GM12873 (cell line): ENCODE results near the gene ATP8B3.

Experiments
- CTCF ChIP-seq: IDR thresholded peaks from 2 replicates; pipeline ENCODE4 v1.5.1; 2012; ENCODE audit warnings: low read depth, mild to moderate bottlenecking, moderate library complexity, low read length, control low read depth; ENCODE audit not compliant: insufficient read depth; ENCODE audit errors: missing control alignments

ATP8B3 gene

DNA sequence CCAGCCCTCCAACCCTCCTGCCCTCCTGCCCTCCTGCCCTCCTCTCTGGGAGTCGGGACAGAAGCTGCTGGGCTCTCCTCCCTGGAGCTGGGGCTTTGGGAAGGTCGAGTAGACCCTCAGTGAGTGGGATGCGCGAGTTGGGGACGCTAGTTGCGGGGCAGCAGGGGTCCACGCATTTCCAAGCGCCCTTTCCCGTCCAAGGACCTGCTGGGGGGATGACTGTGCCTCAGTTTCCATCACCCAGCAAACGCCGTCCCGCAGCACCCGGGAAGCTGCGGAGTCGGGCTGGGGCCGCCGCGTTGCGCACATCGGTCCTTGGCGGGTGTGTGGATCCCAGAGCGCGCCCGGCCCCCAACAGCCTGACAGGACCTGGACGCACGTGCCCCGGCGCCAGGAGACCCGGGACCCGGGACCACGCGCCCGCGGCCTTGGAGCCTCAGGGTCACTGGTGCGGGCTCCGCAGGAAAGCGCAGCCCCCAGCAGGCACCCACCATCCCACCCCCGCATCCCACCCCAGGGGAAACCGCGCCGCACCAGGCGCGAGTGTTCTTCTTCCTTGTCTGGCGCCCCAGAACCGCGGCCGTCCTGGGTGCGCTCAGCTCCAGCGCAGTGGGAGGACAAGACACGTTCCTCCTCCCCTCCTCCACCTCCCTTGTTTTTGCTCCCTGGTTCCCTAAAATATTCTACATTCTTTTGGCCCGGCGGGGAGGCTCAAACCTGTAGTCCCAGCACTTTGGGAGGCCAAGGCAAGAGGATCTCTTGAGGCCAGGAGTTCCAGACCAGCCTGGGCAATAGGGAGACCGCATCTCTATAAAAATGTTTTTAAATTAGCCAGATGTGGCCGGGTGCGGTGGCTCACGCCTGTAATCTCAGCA is 49.6 kb downstream of the ATP8B3 start:
- TF ChIP-seq CTCF = no peak

DNA sequence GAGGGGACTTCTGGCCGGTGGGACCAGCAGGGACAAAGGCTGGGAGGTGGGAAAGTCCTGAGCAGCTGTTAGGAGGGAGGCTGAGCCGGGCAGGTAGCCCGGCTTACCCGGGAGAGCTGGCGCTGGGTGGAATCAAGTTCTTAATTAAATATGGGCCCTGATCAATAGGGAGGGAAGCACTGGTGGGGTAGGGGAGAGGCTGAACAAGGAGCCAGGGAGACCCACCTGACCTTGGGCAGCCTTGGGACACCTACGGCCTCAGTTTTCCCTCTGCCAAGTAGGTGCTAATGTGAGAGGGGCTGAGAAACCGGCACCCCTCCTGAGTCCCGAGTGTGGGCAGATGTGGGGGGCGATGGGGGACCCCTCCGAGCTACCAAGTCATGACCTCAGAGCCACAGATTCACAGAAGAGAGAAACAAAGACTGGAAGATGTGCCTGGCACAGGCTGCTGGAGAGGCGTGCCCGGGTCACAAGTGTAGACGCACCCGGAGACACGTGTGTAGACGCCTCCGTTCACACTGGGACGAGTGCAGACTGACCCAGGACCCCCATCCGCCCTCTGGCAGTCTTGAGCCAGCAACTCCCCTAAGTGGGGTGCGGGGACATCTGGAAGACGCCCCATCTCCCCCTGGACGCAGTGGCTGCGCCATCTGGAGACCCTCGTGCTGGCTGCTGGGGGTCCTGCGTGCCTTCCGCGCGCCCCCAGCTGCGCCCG is 50.4 kb downstream of the ATP8B3 start:
- no peak for TF ChIP-seq CTCF

GRCh38 chr19:1760020-1760419 is 52.1 kb downstream of the ATP8B3 start:
- TF ChIP-seq CTCF = no peak

DNA sequence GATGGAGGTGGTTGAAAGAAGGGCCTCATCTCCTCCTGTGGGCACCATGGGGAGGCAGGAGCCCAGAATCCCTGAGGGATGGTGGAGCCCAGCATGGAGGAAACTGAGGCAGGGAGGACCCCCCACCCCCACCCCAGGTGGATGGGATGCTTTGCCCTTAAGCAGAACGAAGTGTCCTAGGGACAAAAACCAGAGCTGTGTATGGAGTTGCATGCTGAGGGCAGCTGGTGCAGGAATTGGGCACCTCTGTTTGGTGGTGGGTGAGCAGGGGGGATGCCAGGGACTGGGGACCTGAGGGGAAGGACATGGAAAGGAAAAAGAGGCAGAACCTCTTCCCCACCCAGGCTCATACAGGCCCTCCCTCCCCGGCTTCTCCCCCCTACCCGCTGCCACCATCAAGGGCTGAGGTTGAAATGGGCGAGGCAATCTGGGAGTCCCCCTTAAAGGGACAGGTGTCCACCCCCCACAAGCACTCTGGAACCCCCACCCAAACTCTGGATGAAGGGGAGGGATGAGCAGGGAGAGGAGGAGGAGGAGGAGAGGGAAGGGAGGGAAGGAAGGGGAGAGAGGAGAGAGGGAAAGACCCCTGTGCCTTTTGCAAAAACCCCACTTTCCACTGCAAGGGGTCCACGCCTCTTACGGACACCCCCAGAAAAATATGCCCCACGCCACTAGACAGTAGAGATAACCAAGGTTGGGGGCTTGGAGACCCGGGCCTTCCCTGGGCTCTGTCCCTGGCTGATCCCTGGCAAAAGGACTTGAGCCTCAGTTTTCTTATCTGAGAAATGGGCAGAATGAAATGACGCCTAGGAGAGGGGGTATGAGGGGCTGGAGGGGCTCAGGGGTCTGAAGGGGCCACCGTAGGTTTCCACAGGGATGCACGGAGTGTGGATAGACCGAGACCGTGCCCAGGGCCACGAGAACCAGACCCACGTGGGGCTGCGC is 52.8 kb downstream of the ATP8B3 start:
- no peak for TF ChIP-seq CTCF

DNA sequence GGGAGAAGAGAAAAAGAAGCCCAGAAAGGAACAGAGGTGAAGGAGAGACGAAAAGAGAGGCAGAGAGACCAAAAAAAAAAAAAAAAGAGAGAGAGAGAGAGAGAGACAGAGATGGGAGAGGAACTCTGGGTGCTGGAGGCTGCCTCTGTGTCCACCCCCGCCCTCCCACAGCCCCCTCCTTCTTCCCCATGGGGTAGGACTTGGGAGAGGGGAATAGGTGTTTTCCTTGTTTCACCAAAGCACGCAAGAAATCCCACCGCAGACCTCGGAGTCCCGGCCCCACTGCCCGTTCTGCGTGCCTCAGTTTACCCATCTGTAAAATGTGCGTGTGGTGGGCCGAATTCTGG is 53.9 kb downstream of the ATP8B3 start:
- no peak for TF ChIP-seq CTCF

DNA sequence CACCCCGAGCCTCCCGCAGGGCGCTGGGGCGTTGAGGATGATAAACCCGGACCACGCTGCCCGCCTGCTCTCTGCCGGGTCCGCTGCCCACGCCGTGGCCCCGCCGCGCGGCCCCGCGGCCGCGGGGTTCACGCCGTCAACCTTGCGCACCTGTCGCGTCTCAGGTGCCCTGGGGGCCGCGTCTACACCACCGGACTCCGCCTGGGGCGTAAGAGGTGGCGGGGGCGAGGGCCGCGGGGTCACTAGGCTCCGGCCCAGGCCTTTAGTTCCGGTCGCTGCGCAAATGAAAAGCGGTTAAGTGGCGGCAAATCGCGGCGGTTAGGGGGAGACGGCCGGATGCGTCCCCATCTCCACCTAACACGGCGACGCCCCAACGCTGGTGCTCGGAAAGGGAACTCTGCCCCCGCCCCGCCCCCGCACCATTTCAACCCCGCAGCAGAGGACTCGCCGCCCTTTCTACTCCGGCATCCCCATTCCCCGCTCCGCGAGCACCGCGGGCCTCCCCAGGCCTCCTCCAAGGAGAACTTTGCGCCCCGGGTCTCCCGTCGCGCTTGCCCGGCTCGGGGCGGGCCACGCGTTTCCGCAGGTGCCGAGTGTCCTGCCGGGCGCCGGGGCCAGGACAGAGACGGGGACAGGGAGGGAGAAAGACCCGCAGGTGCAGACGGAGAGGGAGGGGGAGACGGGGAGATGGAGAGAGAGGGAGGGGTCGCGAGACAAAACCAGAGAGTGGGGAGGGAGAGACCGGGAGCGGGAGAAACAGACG is 54.4 kb downstream of the ATP8B3 start:
- no peak for TF ChIP-seq CTCF
